Superior temporal gyrus (tissue), 1 donor: ENCODE measurements around the gene ZNF808.
"Not testable (repeated sequence)": the region's sequence is repeated elsewhere in the genome, so short reads cannot be mapped to it uniquely, and the experiment has no call there.

ENCODE experiments used
- DNase-seq: peaks from one replicate; pipeline ENCODE4 v3.0.0-alpha.2; 2016; ENCODE audit errors: extremely low spot score

The ZNF808 gene

DNA sequence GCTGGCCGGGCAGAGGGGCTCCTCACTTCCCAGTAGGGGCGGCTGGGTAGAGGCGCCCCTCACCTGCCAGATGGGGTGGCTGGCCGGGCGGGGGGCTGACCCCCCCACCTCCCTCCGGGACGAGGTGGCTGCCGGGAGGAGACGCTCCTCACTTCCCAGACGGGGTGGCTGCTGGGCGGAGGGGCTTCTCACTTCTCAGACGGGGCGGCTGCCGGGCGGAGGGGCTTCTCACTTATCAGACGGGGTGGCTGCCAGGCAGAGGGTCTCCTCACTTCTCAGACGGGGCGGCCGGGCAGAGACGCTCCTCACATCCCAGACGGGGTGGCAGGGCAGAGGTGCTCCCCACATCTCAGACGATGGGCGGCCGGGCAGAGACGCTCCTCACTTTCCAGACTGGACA, 66.0 kb downstream of the ZNF808 start:
- DNase-seq, result not testable (repeated sequence)

GRCh38 chr19:52599241-52599640, 71.8 kb downstream of the ZNF808 start:
- no peak for DNase-seq

DNA sequence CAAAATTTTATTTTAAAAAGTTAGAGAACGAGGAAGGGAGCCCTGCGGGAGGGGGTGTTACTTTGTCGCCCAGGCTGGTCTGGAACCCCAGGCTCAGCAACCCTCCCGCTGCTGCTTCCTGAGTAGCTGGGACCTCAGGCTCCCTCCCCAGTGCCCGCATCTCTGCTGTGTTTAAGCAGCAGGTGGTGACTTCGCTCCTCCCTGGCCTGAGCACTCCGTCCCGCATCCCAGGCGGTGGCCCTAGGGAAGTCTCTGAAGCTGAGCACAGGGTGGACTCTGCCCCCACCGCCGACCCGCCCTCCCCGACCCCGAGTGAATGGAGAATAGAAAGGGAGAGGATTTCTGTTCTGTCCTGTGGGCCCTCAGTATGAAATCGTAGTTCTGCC, 73.2 kb downstream of the ZNF808 start:
- no peak for DNase-seq

GRCh38 chr19:52601025-52601973, 73.8 kb downstream of the ZNF808 start:
- DNase-seq, result peak; percentile 68

DNA sequence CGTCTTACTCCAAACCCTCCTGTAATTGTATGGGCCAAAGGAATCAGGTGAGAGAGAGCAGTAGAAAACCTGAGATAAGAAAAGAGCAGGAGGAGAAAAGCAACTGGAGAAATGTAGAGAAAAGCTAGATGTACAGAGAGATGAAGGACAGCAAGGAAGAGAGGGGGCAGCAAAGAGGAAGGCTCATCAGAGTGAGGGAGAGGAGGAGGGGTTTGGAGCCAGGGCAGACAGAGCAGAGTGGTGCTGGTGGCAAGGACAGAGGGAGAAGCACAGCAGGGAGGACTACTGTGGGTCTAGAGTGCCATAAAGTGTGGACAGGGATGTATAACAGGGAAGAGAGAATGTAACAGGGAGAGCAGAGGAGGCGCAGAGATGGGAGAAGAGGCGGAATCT, 74.5 kb downstream of the ZNF808 start:
- peak; percentile 11 for DNase-seq

DNA sequence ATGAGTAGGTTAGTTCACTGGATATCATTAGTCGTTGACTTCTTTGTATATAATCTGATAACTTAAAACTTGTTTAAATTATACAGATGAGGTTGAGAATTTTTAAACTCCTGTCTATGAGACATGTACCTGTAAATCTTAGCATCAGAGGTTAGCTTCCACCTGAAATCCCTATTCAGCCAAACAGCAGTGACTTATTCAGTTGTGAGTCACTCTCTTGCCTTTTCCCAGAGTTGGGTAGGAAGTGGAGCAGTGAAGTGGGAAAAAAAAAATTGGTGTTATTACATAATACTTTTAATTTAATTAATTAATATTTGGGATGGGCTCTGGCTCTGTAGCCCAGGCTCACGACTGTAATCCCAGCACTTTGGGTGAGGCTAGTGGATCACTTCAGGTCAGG, 75.5 kb downstream of the ZNF808 start:
- DNase-seq, result no peak

- no peak for DNase-seq
These were observed 76.2 kb downstream of the ZNF808 start for GRCh38 chr19:52603558-52604207.
